Lower leg skin (tissue), 3 donors: ENCODE measurements around the gene MAN2B1.

ENCODE experiments used
- POLR2A ChIP-seq, 2 donors: fragments of 450-650 bp; IDR thresholded peaks; one replicate each; pipeline ENCODE4 v1.6.1; 2016 to 2017; ENCODE audit warnings: antibody characterized with exemption in 2 of 2, mild to moderate bottlenecking in 1 of 2, moderate library complexity in 1 of 2
- TF ChIP-seq, protein P1 (sequence below), 3 donors: fragments of 450-650 bp; IDR thresholded peaks; one replicate each; pipeline ENCODE4 v1.5.1; 2016; ENCODE audit warnings: antibody characterized with exemption in 3 of 3, mild to moderate bottlenecking in 3 of 3, moderate library complexity in 2 of 3

DNA sequence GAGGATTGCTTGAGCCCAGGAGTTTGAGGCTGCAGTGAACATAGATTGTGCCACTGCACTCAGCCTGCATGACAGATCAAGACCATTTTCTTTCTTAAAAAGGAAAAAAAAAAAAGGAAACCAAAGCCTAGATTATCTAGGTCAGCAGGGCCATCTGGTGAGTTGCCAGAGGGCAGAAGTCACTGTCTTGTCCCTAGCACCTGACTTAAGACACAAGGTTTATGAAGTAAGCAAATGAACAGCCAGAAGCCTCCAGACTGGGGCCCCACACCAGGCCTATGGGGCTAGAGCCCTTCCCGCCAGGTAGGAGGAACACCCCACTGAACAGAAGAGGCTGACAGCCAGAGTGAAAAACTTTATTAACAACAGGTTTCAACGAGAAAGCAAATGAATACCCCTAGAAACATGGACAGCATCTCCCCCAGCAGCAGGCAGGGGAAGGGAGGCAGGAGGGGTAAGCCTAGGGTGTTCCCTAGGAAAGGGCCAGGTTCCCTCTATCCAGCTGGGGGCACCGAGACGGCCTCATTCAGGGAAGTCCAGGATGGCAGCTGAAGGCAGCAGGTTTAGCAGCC lies 1.3 kb upstream of the MAN2B1 start:
- TF ChIP-seq, protein P1, sequence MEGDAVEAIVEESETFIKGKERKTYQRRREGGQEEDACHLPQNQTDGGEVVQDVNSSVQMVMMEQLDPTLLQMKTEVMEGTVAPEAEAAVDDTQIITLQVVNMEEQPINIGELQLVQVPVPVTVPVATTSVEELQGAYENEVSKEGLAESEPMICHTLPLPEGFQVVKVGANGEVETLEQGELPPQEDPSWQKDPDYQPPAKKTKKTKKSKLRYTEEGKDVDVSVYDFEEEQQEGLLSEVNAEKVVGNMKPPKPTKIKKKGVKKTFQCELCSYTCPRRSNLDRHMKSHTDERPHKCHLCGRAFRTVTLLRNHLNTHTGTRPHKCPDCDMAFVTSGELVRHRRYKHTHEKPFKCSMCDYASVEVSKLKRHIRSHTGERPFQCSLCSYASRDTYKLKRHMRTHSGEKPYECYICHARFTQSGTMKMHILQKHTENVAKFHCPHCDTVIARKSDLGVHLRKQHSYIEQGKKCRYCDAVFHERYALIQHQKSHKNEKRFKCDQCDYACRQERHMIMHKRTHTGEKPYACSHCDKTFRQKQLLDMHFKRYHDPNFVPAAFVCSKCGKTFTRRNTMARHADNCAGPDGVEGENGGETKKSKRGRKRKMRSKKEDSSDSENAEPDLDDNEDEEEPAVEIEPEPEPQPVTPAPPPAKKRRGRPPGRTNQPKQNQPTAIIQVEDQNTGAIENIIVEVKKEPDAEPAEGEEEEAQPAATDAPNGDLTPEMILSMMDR (IDR thresholded peaks at IDR 0.05), result no peak
- no peak for TF ChIP-seq POLR2A (IDR thresholded peaks at IDR 0.05)
